Measurements from ENCODE around the gene CDH24. TPM values are rescaled to one million over a fixed set of nuclear protein-coding genes. Genes with fewer than 3 reads are reported as not detected.

CDH24 gene
- total and polyA plus RNA-seq, 2 of the 13 experiments (the other 11 are each of a cell fraction or from before 2014, with no cell fraction given), result 0.69 to 0.99 TPM

DNA sequence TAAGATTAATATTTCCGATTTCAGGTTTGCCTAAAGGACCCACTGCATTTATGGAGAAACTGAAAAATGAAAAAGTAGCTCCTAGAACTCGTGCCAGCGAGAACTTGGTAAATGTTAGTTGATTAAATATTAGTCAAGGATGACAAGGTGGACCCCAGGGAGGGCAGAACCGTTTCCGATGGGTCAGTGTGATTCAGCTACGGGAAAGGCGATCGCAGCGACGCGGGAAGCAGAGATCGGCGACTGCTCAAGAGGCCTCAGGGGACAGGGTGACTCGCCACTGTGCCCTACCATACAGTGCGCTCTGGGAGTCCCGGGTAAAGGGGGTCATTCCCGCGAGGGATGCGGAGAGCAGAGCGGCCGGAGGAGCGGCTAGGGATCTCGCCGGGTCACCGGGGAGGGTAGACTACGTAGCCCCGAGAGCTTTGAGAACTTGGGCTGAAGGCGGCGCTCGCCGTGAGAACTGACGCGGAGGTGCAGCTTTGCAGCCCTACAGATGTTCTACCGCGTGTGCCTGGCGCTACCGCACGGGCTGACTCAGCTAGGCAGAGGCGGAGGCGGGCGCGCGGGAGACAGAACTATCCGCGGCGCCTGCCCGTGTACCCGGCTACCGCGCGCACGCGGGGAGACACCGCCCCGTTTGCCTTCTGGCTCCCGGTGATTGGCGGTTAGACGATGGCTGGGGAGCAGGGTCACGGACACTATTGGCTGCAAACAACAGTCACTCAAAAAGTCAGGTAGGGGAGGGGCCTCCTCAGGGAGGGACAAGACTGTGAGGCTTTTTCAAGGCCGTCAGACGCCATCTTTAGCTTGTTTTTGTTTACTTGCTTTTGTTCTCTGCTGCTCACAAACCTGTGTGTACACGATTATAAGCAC is 50.5 kb downstream of the CDH24 start (continued):
- TF ChIP-seq, protein P1, sequence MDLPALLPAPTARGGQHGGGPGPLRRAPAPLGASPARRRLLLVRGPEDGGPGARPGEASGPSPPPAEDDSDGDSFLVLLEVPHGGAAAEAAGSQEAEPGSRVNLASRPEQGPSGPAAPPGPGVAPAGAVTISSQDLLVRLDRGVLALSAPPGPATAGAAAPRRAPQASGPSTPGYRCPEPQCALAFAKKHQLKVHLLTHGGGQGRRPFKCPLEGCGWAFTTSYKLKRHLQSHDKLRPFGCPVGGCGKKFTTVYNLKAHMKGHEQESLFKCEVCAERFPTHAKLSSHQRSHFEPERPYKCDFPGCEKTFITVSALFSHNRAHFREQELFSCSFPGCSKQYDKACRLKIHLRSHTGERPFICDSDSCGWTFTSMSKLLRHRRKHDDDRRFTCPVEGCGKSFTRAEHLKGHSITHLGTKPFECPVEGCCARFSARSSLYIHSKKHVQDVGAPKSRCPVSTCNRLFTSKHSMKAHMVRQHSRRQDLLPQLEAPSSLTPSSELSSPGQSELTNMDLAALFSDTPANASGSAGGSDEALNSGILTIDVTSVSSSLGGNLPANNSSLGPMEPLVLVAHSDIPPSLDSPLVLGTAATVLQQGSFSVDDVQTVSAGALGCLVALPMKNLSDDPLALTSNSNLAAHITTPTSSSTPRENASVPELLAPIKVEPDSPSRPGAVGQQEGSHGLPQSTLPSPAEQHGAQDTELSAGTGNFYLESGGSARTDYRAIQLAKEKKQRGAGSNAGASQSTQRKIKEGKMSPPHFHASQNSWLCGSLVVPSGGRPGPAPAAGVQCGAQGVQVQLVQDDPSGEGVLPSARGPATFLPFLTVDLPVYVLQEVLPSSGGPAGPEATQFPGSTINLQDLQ (CRISPR knock-in tag; IDR thresholded peaks at IDR 0.05), result peak; percentile 98
- TF ChIP-seq U2AF1 (optimal IDR thresholded peaks at IDR 0.05; ENCODE audit: low read depth, low read length) (peak; percentile 97), ZNF160 (CRISPR knock-in tag; IDR thresholded peaks at IDR 0.05) (peak; percentile 94), ZBTB7B (CRISPR knock-in tag; IDR thresholded peaks at IDR 0.05) (peak; percentile 96), ZNF703 (CRISPR knock-in tag; IDR thresholded peaks at IDR 0.05; ENCODE audit: borderline replicate concordance) (peak; percentile 88; the same call in 1 of the 2 replicates), ZNF251 (CRISPR knock-in tag; IDR thresholded peaks at IDR 0.05) (0 out of 2 replicates have a peak, but pooled peaks have one; percentile 25), ZSCAN21 (CRISPR knock-in tag; IDR thresholded peaks at IDR 0.05; ENCODE audit: borderline replicate concordance) (peak; percentile 96), SMAD3 (CRISPR knock-in tag; IDR thresholded peaks at IDR 0.05) (peak; percentile 96), TEAD2 (CRISPR knock-in tag; IDR thresholded peaks at IDR 0.05) (peak; percentile 91; the same call in 1 of the 2 replicates), ZNF12 (CRISPR knock-in tag; IDR thresholded peaks at IDR 0.05) (peak; percentile 85), ETV6 (CRISPR knock-in tag; conservative IDR thresholded peaks at IDR 0.05) (peak; percentile 98), ARID2 (CRISPR knock-in tag; IDR thresholded peaks at IDR 0.05; ENCODE audit: borderline replicate concordance) (peak; percentile 100), WIZ (CRISPR knock-in tag; IDR thresholded peaks at IDR 0.05) (peak; percentile 76; the same call in 1 of the 2 replicates), ZNF546 (CRISPR knock-in tag; conservative IDR thresholded peaks at IDR 0.05) (peak; percentile 99), ZNF326 (CRISPR knock-in tag; IDR thresholded peaks at IDR 0.05; ENCODE audit: borderline replicate concordance) (peak; percentile 70; the same call in 1 of the 2 replicates), ZSCAN22 (CRISPR knock-in tag; IDR thresholded peaks at IDR 0.05) (peak; percentile 81), BORCS8-MEF2B (CRISPR knock-in tag; IDR thresholded peaks at IDR 0.05) (peak; percentile 100), SMYD3 (CRISPR knock-in tag; IDR thresholded peaks at IDR 0.05) (peak; percentile 99), TAF1 (CRISPR knock-in tag; IDR thresholded peaks at IDR 0.05) (peak; percentile 100)
- TF ChIP-seq, protein P2, sequence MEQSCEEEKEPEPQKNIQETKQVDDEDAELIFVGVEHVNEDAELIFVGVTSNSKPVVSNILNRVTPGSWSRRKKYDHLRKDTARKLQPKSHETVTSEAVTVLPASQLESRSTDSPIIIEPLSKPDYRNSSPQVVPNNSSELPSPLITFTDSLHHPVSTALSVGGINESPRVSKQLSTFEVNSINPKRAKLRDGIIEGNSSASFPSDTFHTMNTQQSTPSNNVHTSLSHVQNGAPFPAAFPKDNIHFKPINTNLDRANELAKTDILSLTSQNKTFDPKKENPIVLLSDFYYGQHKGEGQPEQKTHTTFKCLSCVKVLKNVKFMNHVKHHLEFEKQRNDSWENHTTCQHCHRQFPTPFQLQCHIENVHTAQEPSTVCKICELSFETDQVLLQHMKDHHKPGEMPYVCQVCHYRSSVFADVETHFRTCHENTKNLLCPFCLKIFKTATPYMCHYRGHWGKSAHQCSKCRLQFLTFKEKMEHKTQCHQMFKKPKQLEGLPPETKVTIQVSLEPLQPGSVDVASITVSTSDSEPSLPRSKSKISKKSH (CRISPR knock-in tag; IDR thresholded peaks at IDR 0.05; ENCODE audit: borderline replicate concordance), result peak; percentile 100
- TF ChIP-seq, protein P3, sequence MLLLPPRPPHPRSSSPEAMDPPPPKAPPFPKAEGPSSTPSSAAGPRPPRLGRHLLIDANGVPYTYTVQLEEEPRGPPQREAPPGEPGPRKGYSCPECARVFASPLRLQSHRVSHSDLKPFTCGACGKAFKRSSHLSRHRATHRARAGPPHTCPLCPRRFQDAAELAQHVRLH (CRISPR knock-in tag; IDR thresholded peaks at IDR 0.05; ENCODE audit: borderline replicate concordance, low read depth), result peak; percentile 100
- TF ChIP-seq, protein P4, sequence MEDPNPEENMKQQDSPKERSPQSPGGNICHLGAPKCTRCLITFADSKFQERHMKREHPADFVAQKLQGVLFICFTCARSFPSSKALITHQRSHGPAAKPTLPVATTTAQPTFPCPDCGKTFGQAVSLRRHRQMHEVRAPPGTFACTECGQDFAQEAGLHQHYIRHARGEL (CRISPR knock-in tag; IDR thresholded peaks at IDR 0.05), result 0 out of 2 replicates have a peak, but pooled peaks have one; percentile 76
